H1 (cell line): ENCODE data around the gene MBNL3. TPM values are rescaled to one million over a fixed set of nuclear protein-coding genes. Genes with fewer than 3 reads are reported as not detected.

Experiments used
- CTCF ChIA-PET: fragments of 300-600 bp; sonication (Branson Sonifier 250); formaldehyde crosslinking; loops from one replicate; lab custom pipeline; 2021; ENCODE audit not compliant: partially characterized antibody; lab: Charles Lee
- POLR2A ChIA-PET: fragments of 300-600 bp; sonication (Branson Sonifier 250); formaldehyde crosslinking; loops from one replicate; lab custom pipeline; 2021; ENCODE audit warnings: inconsistent platforms; ENCODE audit not compliant: partially characterized antibody; lab: Charles Lee
- DNase-seq, 2 experiments: peaks; one replicate each; pipeline versions ENCODE4 v3.0.0 to v3.0.0-alpha.2; 2010 to 2022; ENCODE audit warnings: low spot score in 2 of 2, low read depth in 1 of 2, mixed read lengths in 1 of 2
- FAIRE-seq: peaks from 2 replicates; lab custom pipeline; 2011; peaks lifted over from hg19 to GRCh38; lab: Jason Lieb, UNC
- H2AFZ ChIP-seq: 2 replicates; pipeline ENCODE4 v1.8.1; 2012; ENCODE audit warnings: low read length, inconsistent platforms
- H2AK5ac ChIP-seq: 2 replicates; pipeline ENCODE4 v1.6.1; 2013; ENCODE audit warnings: low read depth, low read length
- H2BK120ac ChIP-seq: replicated peaks from 2 replicates; pipeline ENCODE3; 2013; ENCODE audit warnings: low read depth, low read length, inconsistent platforms
- H2BK12ac ChIP-seq: 2 replicates; pipeline ENCODE4 v1.6.1; 2013; ENCODE audit warnings: low read depth, low read length
- H2BK15ac ChIP-seq: 2 replicates; pipeline ENCODE4 v1.6.1; 2013; ENCODE audit warnings: low read length
- H2BK20ac ChIP-seq: 2 replicates; pipeline ENCODE4 v1.6.1; 2013; ENCODE audit warnings: low read length
- H2BK5ac ChIP-seq: 2 replicates; pipeline ENCODE4 v1.6.1; 2013; ENCODE audit warnings: low read depth, low read length
- H3K14ac ChIP-seq: 2 replicates; pipeline ENCODE4 v1.6.1; 2013; ENCODE audit warnings: inconsistent platforms; ENCODE audit not compliant: insufficient read length
- H3K18ac ChIP-seq: 2 replicates; pipeline ENCODE4 v1.6.1; 2013; ENCODE audit warnings: low read length; ENCODE audit errors: extremely low read depth
- H3K23ac ChIP-seq: 2 replicates; pipeline ENCODE4 v1.6.1; 2013; ENCODE audit warnings: inconsistent platforms; ENCODE audit not compliant: insufficient read length
- H3K23me2 ChIP-seq: 2 replicates; pipeline ENCODE4 v1.6.1; 2013; ENCODE audit warnings: low read depth, low read length
- H3K27ac ChIP-seq: 2 replicates; pipeline ENCODE4 v1.6.1; 2011; ENCODE audit warnings: low read depth, low read length, inconsistent platforms
- H3K27me3 ChIP-seq, 4 experiments: replicated peaks in 1 of 4; 1 replicate in 1 of 4; 2 replicates in 3 of 4; pipeline versions ENCODE4 v1.6.1 to v1.8.1; 2011 to 2013; ENCODE audit warnings: low read length in 3 of 4, mild to moderate bottlenecking in 3 of 4, inconsistent platforms in 2 of 4, mixed read lengths in 2 of 4, moderate library complexity in 1 of 4; ENCODE audit not compliant: control insufficient read depth in 3 of 4, insufficient read depth in 3 of 4; ENCODE audit errors: extremely low read depth in 1 of 4
- H3K36me3 ChIP-seq, 4 experiments: 2 replicates each; pipeline versions ENCODE4 v1.6.1 to v1.8.1; 2011 to 2013; ENCODE audit warnings: mild to moderate bottlenecking in 4 of 4, low read length in 3 of 4, moderate library complexity in 2 of 4, control low read depth in 1 of 4, inconsistent platforms in 1 of 4; ENCODE audit not compliant: insufficient read depth in 4 of 4, control insufficient read depth in 2 of 4
- H3K4ac ChIP-seq: replicated peaks from 2 replicates; pipeline ENCODE3; 2013; ENCODE audit warnings: low read length, low read depth, mixed read lengths, inconsistent platforms; ENCODE audit not compliant: insufficient read length
- H3K4me1 ChIP-seq, 4 experiments: replicated peaks in 1 of 4; 1 replicate in 1 of 4; 2 replicates in 3 of 4; pipeline versions ENCODE4 v1.6.1 to v1.8.1; 2011 to 2013; ENCODE audit warnings: low read length in 3 of 4, inconsistent platforms in 2 of 4, mixed read lengths in 1 of 4; ENCODE audit not compliant: insufficient read depth in 4 of 4, control insufficient read depth in 3 of 4
- H3K4me2 ChIP-seq, 2 experiments: 2 replicates each; pipeline versions ENCODE4 v1.6.1 to v1.8.1; 2011 to 2013; ENCODE audit warnings: low read depth in 2 of 2, low read length in 2 of 2, control low read depth in 1 of 2, inconsistent platforms in 1 of 2, mild to moderate bottlenecking in 1 of 2; ENCODE audit not compliant: insufficient read depth in 1 of 2
- H3K4me3 ChIP-seq, 4 experiments: fragments of 200-600, 300-600 bp in 1 of 4; sonication (generic), shearing (Covaris generic), sonication (Bioruptor Twin) in 1 of 4; 2 replicates each; pipeline versions ENCODE4 v1.5.1 to v1.8.1; 2011 to 2016; ENCODE audit warnings: low read length in 4 of 4, low read depth in 3 of 4, control low read depth in 2 of 4, inconsistent platforms in 2 of 4, mild to moderate bottlenecking in 2 of 4, mixed read lengths in 1 of 4, moderate library complexity in 1 of 4; ENCODE audit not compliant: insufficient read depth in 2 of 4; ENCODE audit errors: extremely low read depth in 1 of 4
- H3K56ac ChIP-seq: replicated peaks from 2 replicates; pipeline ENCODE3; 2013; ENCODE audit warnings: low read depth, mild to moderate bottlenecking, mixed read lengths, low read length, inconsistent platforms; ENCODE audit not compliant: insufficient read length
- H3K79me1 ChIP-seq: 2 replicates; pipeline ENCODE4 v1.6.1; 2013; ENCODE audit warnings: low read depth, low read length, control low read depth
- H3K79me2 ChIP-seq, 2 experiments: 2 replicates each; pipeline versions ENCODE4 v1.6.1 to v1.8.1; 2012 to 2013; ENCODE audit warnings: low read length in 2 of 2, mild to moderate bottlenecking in 2 of 2, inconsistent platforms in 1 of 2; ENCODE audit not compliant: insufficient read depth in 2 of 2, control insufficient read depth in 1 of 2
- H3K9ac ChIP-seq, 4 experiments: replicated peaks in 1 of 4; 1 replicate in 1 of 4; 2 replicates in 3 of 4; pipeline versions ENCODE4 v1.6.1 to v1.8.1; 2011 to 2013; ENCODE audit warnings: low read depth in 3 of 4, low read length in 3 of 4, control low read depth in 2 of 4, mild to moderate bottlenecking in 2 of 4, moderate library complexity in 2 of 4, inconsistent platforms in 1 of 4; ENCODE audit errors: extremely low read depth in 1 of 4
- H3K9me3 ChIP-seq, 2 experiments: 2 replicates each; pipeline versions ENCODE4 v1.6.1 to v1.8.1; 2012 to 2013; ENCODE audit warnings: mild to moderate bottlenecking in 2 of 2, moderate library complexity in 2 of 2, control low read depth in 1 of 2, inconsistent platforms in 1 of 2, low read depth in 1 of 2, low read length in 1 of 2, mixed read lengths in 1 of 2; ENCODE audit not compliant: insufficient read depth in 2 of 2
- H4K20me1 ChIP-seq, 2 experiments: replicated peaks in 1 of 2; 2 replicates each; pipeline versions ENCODE3 to v1.8.1; 2011 to 2013; ENCODE audit warnings: inconsistent platforms in 2 of 2, low read length in 2 of 2, mild to moderate bottlenecking in 1 of 2; ENCODE audit not compliant: insufficient read depth in 2 of 2, control insufficient read depth in 1 of 2
- H4K5ac ChIP-seq: 2 replicates; pipeline ENCODE4 v1.6.1; 2013; ENCODE audit warnings: low read length, low read depth, mixed read lengths, inconsistent platforms; ENCODE audit not compliant: insufficient read length
- H4K8ac ChIP-seq: 2 replicates; pipeline ENCODE4 v1.8.0; 2013; ENCODE audit warnings: mild to moderate bottlenecking, moderate library complexity, low read length, inconsistent platforms; ENCODE audit not compliant: insufficient read depth; ENCODE audit errors: extremely low read depth
- H4K91ac ChIP-seq: replicated peaks from 2 replicates; pipeline ENCODE3; 2013; ENCODE audit warnings: low read length, mixed read lengths, inconsistent platforms; ENCODE audit not compliant: insufficient read length
- CBX5 ChIP-seq: fragments of 300-800, 300-1000 bp; sonication (generic); IDR thresholded peaks from 2 replicates; pipeline ENCODE4 v1.7.1; 2016; ENCODE audit warnings: antibody characterized with exemption, low read length, low read depth
- WGBS, 2 experiments: shearing (Covaris generic) in 1 of 2; methylation state at CpG; one replicate each; pipeline versions ENCODE4 v1.1.6 to v1.1.7; 2013 to 2015; ENCODE audit warnings: low lambda C conversion rate in 2 of 2, mixed read lengths in 2 of 2, inconsistent platforms in 1 of 2, low coverage in 1 of 2, missing lambda C conversion rate in 1 of 2; ENCODE audit not compliant: insufficient replicate concordance in 2 of 2, insufficient coverage in 1 of 2, insufficient read length in 1 of 2; ENCODE audit errors: extremely low coverage in 1 of 2, missing lambda C conversion rate in 1 of 2; 5-methylcytosine and 5-hydroxymethylcytosine counted together
- polyA plus RNA-seq, 7 experiments: library from polyadenylated mRNA; depleted of rRNA in 3 of 7; stranded (reverse) in 5 of 7; unstranded in 2 of 7; fragments of >200 nt in 5 of 7; fragments of 200-250 nt in 2 of 7; gene quantifications; 1 replicate in 5 of 7; 2 replicates in 1 of 7; 4 replicates in 1 of 7; pipeline versions ENCODE4 v1.2.1 to v1.2.3, GENCODE V29; 2011 to 2013; ENCODE audit warnings: missing spikeins in 2 of 7, mixed read lengths in 2 of 7
- total RNA-seq: library from RNA; stranded (reverse); fragmentation: NEBNext Ultra II Directional; extraction: Animal tissue kit (Norgen Biotek cat#: 25700); gene quantifications from 2 replicates; pipeline ENCODE4 v1.2.1, GENCODE V29; 2021

MBNL3 gene
- total and polyA plus RNA-seq, 2 of the 8 experiments (the other 6 are each of a cell fraction or from before 2014, with no cell fraction given): 3.5 to 4.3 TPM

GRCh38 chrX:132369617-132370326 lies 119.1 kb downstream of the MBNL3 start:
- Histone ChIP-seq H2BK120ac (no peak overlapping the region), H3K9ac (no peak overlapping the region), H4K20me1 (peaks cover 0 to 6% of the 10 kb centered on the region in 2 experiments), H3K4me2 (no peak overlapping the region), H3K56ac (no peak overlapping the region), H3K23ac (no peak overlapping the region), H3K9me3 (no peaks in the 10 kb centered on the region), H2AFZ (no peak overlapping the region), H3K27ac (no peak overlapping the region), H2BK15ac (no peak overlapping the region), H3K4me3 (no peak overlapping the region), H3K79me1 (no peaks in the 10 kb centered on the region), H2AK5ac (no peak overlapping the region), H3K27me3 (peaks cover 11 to 39% (median 29%) of the 10 kb centered on the region in 4 experiments), H2BK5ac (no peak overlapping the region), H4K8ac (no peak overlapping the region), H3K36me3 (peaks cover 0 to 2% (median 0%) of the 10 kb centered on the region in 4 experiments; a peak in 1 of 8 replicates), H3K18ac (no peak overlapping the region), H4K91ac (no peak overlapping the region), H3K14ac (no peak overlapping the region), H3K4me1 (peaks cover 0 to 3% (median 0%) of the 10 kb centered on the region in 4 experiments; a peak in 2 of 7 replicates), H2BK12ac (no peak overlapping the region), H4K5ac (no peak overlapping the region), H3K23me2 (no peaks in the 10 kb centered on the region), H3K79me2 (no peaks in the 10 kb centered on the region), H2BK20ac (no peak overlapping the region), H3K4ac (no peak overlapping the region)
- DNase-seq: no peak
- ChIA-PET POLR2A (no interaction called here), CTCF (no interaction called here)
- no peak for FAIRE-seq
- no peak for TF ChIP-seq CBX5
- WGBS, 2 experiments: 86% methylated on average over 2 of the region's 2 CpGs; no CpG with 5 or more reads in 1 of the 2 experiments
